Measurements from ENCODE around the gene PLEKHM3. TPM values are rescaled to one million over a fixed set of nuclear protein-coding genes. Genes with fewer than 3 reads are reported as not detected.

The PLEKHM3 gene
- total and polyA plus RNA-seq, 2 of the 13 experiments (the other 11 are each of a cell fraction or from before 2014, with no cell fraction given): 4.5 to 4.7 TPM

DNA sequence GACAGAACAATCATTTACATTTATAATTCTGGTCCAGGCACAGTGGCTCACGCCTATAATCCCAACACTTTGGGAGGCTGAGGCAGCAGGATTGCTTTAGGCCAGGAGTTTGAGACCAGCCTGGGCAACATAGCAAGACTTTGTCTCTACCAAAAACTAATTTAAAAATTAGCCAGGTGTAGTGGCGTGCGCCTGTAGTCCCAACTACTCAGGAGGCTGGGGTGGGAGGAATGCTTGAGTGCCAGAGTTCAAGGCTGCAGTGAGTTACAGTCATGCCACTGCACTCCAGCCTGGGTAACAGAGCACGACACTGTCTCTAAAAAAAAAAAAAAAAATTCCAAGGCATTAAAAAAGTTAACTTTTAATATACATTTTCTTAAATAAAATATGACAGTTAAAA lies 88.1 kb downstream of the PLEKHM3 start (continued):
- TF ChIP-seq, protein P1, sequence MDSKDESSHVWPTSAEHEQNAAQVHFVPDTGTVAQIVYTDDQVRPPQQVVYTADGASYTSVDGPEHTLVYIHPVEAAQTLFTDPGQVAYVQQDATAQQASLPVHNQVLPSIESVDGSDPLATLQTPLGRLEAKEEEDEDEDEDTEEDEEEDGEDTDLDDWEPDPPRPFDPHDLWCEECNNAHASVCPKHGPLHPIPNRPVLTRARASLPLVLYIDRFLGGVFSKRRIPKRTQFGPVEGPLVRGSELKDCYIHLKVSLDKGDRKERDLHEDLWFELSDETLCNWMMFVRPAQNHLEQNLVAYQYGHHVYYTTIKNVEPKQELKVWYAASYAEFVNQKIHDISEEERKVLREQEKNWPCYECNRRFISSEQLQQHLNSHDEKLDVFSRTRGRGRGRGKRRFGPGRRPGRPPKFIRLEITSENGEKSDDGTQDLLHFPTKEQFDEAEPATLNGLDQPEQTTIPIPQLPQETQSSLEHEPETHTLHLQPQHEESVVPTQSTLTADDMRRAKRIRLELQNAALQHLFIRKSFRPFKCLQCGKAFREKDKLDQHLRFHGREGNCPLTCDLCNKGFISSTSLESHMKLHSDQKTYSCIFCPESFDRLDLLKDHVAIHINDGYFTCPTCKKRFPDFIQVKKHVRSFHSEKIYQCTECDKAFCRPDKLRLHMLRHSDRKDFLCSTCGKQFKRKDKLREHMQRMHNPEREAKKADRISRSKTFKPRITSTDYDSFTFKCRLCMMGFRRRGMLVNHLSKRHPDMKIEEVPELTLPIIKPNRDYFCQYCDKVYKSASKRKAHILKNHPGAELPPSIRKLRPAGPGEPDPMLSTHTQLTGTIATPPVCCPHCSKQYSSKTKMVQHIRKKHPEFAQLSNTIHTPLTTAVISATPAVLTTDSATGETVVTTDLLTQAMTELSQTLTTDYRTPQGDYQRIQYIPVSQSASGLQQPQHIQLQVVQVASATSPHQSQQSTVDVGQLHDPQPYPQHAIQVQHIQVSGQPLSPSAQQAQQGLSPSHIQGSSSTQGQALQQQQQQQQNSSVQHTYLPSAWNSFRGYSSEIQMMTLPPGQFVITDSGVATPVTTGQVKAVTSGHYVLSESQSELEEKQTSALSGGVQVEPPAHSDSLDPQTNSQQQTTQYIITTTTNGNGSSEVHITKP (CRISPR knock-in tag; IDR thresholded peaks at IDR 0.05; ENCODE audit: low read depth): no peak
- TF ChIP-seq, protein P2, sequence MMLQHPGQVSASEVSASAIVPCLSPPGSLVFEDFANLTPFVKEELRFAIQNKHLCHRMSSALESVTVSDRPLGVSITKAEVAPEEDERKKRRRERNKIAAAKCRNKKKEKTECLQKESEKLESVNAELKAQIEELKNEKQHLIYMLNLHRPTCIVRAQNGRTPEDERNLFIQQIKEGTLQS (CRISPR knock-in tag; IDR thresholded peaks at IDR 0.05): no peak
- TF ChIP-seq, protein P3, sequence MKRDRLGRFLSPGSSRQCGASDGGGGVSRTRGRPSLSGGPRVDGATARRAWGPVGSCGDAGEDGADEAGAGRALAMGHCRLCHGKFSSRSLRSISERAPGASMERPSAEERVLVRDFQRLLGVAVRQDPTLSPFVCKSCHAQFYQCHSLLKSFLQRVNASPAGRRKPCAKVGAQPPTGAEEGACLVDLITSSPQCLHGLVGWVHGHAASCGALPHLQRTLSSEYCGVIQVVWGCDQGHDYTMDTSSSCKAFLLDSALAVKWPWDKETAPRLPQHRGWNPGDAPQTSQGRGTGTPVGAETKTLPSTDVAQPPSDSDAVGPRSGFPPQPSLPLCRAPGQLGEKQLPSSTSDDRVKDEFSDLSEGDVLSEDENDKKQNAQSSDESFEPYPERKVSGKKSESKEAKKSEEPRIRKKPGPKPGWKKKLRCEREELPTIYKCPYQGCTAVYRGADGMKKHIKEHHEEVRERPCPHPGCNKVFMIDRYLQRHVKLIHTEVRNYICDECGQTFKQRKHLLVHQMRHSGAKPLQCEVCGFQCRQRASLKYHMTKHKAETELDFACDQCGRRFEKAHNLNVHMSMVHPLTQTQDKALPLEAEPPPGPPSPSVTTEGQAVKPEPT (CRISPR knock-in tag; IDR thresholded peaks at IDR 0.05; ENCODE audit: low read depth): no peak
- TF ChIP-seq GLI4 (CRISPR knock-in tag; IDR thresholded peaks at IDR 0.05; ENCODE audit: borderline replicate concordance): no peak
- TF ChIP-seq, protein P4, sequence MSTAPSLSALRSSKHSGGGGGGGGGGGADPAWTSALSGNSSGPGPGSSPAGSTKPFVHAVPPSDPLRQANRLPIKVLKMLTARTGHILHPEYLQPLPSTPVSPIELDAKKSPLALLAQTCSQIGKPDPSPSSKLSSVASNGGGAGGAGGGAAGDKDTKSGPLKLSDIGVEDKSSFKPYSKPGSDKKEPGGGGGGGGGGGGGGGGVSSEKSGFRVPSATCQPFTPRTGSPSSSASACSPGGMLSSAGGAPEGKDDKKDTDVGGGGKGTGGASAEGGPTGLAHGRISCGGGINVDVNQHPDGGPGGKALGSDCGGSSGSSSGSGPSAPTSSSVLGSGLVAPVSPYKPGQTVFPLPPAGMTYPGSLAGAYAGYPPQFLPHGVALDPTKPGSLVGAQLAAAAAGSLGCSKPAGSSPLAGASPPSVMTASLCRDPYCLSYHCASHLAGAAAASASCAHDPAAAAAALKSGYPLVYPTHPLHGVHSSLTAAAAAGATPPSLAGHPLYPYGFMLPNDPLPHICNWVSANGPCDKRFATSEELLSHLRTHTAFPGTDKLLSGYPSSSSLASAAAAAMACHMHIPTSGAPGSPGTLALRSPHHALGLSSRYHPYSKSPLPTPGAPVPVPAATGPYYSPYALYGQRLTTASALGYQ (CRISPR knock-in tag; IDR thresholded peaks at IDR 0.05): peak; percentile 44; the same call in 1 of the 2 replicates
- no peak for TF ChIP-seq ETV6 (CRISPR knock-in tag; conservative IDR thresholded peaks at IDR 0.05)
- no peak for TF ChIP-seq XBP1 (CRISPR knock-in tag; IDR thresholded peaks at IDR 0.05)
- TF ChIP-seq, protein P5, sequence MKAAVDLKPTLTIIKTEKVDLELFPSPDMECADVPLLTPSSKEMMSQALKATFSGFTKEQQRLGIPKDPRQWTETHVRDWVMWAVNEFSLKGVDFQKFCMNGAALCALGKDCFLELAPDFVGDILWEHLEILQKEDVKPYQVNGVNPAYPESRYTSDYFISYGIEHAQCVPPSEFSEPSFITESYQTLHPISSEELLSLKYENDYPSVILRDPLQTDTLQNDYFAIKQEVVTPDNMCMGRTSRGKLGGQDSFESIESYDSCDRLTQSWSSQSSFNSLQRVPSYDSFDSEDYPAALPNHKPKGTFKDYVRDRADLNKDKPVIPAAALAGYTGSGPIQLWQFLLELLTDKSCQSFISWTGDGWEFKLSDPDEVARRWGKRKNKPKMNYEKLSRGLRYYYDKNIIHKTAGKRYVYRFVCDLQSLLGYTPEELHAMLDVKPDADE (CRISPR knock-in tag; IDR thresholded peaks at IDR 0.05): no peak
- TF ChIP-seq, protein P6, sequence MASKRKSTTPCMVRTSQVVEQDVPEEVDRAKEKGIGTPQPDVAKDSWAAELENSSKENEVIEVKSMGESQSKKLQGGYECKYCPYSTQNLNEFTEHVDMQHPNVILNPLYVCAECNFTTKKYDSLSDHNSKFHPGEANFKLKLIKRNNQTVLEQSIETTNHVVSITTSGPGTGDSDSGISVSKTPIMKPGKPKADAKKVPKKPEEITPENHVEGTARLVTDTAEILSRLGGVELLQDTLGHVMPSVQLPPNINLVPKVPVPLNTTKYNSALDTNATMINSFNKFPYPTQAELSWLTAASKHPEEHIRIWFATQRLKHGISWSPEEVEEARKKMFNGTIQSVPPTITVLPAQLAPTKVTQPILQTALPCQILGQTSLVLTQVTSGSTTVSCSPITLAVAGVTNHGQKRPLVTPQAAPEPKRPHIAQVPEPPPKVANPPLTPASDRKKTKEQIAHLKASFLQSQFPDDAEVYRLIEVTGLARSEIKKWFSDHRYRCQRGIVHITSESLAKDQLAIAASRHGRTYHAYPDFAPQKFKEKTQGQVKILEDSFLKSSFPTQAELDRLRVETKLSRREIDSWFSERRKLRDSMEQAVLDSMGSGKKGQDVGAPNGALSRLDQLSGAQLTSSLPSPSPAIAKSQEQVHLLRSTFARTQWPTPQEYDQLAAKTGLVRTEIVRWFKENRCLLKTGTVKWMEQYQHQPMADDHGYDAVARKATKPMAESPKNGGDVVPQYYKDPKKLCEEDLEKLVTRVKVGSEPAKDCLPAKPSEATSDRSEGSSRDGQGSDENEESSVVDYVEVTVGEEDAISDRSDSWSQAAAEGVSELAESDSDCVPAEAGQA (IDR thresholded peaks at IDR 0.05; ENCODE audit: low read depth): no peak
- TF ChIP-seq, protein P6 (CRISPR knock-in tag; IDR thresholded peaks at IDR 0.05; ENCODE audit: borderline replicate concordance): no peak
- no peak for TF ChIP-seq EED (CRISPR knock-in tag; IDR thresholded peaks at IDR 0.05)
- TF ChIP-seq NFE2 (CRISPR knock-in tag; IDR thresholded peaks at IDR 0.05): no peak

Measured in HepG2 (cell line).